Lung microvascular endothelial cell (primary cell): ENCODE measurements around the gene NCOA6. TPM values are rescaled to one million over a fixed set of nuclear protein-coding genes. Genes with fewer than 3 reads are reported as not detected.

Experiments used
- DNase-seq, 2 donors: peaks; one replicate each; pipeline versions ENCODE4 v3.0.0 to v3.0.0-alpha.2; 2010; ENCODE audit warnings: low read depth in 2 of 2
- total RNA-seq: library from RNA; depleted of rRNA; stranded (reverse); fragments of >200 nt; gene quantifications from 2 replicates; pipeline ENCODE4 v1.2.1, GENCODE V29; 2014

The NCOA6 gene
- total RNA-seq, 1 donor from 2014 or later = 6.5 TPM

- DNase-seq = peak; percentile 52 to 58
Observed at GRCh38 chr20:34705397-34706301, 119.8 kb downstream of the NCOA6 start.

GRCh38 chr20:34705008-34705396, 120.4 kb downstream of the NCOA6 start:
- peak in 1 of 2 donors; percentile 20 for DNase-seq

DNA sequence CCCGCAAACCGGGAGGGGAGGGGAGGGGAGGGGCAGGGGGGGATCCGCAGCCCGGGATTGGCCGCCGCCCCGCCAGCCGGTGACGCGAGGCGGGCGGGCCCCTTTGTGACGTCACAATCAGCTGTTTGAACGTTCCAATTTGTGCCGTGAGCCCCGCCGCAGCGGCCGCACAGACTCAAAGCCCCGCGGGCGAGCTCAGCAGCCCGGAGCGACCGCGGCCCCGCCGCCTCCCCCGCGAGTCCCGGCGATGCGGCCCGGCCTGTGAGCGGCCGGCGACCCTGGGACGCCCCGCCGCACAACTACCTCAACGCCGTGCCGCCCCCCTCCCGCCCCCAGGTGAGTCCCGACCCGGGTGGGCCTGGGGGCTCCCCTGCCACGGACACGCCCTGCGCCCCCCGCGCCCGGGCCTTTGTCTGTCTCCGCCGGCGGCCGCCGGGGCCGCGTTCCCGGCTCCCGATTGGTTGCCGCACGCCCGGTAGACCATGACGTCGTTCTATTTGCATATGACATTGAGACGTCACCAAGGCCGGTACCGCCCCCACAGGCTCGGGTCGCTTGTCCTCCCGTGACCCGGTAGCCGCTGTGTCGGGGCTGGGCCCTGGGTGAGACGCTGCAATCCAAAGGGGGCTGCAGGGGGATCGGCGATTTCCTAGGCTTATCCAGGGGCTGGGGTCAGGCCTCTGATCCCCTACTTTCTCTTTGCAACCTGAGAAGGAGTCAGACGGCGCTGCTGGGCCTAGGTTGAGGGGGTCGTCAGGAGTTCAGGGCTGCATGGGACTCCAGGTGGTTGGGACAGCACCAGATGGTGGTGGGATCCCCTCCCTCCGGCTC, 121.1 kb downstream of the NCOA6 start, which contains the start of gene TP53INP2:
Gene TP53INP2, plus strand, starts transcription at position 168 of the 831 bp plus-strand sequence. CDS start 4,396 bp downstream, outside the sequence.
- DNase-seq = peak; percentile 91 to 96

DNA sequence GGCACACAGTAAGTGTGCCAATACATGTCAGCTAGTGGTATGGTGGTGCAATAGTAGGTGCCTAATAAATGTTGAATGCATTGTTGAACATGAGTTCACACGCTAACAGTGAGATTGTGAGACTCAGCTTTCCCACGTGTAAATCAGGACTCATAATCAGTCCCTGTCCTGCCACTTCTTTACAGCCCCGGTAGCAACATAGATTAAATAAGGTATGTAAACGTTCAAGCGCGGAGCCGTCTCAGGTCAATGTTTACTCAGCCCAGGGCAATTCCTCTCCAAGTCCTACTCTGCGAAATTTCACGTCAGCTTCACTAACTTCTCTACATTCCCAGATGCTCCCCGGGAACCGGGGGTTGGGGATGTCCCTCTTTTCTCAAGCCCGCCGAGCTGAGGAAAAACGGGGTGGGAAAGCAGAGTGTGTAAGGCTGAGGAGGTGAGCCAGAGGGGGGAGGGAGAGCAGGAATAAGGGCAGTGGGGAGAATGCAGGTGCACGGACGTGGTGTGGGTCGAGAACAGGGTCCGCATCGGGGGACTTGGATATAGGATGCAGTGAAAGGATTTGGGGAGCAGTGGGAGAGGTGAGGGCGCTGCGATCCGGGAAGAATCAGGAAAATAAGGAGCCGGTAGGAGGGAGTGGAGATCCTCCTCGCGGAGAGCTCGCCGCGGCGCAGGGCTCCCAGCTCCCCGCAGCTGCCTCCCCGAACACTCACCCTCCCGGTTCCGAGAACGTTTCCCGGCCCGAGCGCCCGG, 121.9 kb downstream of the NCOA6 start:
- DNase-seq = peak; percentile 25 to 27

DNA sequence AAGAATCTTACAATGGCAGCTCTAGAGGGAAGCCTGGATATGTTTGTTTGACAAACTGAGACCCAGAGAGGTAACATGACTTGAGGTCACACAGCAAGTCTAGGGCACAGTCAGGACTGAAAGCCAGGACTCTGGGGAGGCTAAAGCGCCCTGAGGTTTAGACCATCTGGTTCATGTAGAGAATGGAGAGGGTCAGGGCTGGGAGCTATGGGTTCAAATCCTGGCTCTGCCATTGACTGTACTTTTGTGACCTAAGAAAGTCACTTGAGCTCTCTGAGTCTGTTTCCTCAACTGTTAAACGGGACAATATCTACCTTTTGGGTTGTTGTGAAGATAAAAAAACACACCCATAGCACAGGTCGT, 122.4 kb downstream of the NCOA6 start:
- no peak for DNase-seq

GRCh38 chr20:34701405-34702085, 123.9 kb downstream of the NCOA6 start:
- DNase-seq = no peak

DNA sequence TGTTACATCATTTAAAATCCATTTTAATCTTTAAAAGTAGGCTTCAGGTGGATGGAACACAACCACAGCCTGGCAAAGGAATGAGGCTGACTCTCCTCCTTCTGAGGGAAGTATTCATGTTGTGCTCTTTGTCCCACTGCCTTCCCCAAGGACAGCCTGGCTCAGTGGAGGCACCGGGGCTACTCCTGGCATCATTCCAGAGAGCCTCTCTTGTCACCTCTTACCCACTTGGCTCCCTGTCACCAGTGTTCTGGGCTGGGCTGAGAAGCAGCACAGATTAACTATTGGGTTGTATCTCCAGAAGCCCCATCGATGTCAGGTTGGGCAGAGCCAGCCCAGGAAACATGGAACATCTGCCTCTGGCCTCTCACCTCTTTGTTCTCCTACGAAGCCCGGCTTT, 132.0 kb downstream of the NCOA6 start:
- DNase-seq = no peak

DNA sequence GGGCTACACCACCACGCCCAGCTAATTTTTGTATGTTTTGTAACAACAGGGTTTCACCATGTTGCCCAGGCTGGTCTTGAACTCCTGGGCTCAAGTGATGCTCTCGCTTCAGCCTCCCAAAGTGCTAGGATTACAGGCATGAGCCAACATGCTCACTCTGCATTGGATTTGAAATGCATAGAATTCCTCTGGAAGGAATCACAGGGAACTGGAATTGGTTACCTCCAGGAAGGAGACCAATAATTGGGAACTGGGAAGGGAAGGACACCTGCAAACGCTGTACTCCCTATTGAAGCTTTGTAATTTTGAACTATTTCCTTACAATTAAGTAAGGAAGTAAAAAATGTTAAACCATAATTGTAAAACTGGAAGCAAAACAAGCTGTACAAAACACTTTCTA, 133.6 kb downstream of the NCOA6 start:
- DNase-seq = no peak

DNA sequence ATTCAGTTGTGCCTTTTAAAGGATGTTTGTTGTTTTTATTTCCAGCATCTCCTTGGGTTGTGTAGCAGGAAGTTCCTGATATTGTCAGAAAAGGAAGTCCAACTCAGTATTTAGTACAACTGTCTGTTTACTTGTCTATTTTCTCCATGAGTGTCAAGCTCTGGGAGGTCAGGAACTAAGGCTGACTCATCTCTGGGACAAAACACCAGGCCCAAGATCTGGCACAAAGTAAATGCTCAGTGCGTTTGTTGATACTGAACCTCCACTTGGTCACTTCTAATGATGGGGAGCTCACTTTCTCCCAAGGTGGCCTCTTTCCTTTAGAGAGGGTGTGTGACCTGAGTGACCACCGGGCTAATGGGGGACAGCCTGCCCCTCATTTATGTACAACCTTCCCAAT, 136.0 kb downstream of the NCOA6 start:
- DNase-seq = peak in 1 of 2 donors; percentile 86

DNA sequence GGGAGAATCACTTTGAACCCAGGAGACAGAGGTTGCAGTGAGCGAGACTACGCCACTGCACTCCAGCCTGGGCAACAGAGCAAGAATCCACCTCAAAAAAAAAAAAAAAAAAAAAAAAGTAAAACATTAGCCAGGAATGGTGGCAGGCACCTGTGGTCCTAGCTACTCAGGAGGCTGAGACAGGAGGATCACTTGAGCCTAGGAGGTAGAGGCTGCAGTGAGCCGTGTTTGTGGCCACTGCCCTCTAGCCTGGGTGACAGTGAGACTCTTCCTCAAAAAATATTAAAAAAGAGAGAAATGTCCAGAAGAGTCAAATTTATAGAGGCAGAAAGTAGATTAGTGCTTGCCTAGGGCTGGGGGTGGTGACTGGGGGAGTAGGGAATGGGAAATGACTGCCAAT, 141.8 kb downstream of the NCOA6 start:
- no peak for DNase-seq

GRCh38 chr20:34680586-34681175, 144.8 kb downstream of the NCOA6 start:
- no peak for DNase-seq

DNA sequence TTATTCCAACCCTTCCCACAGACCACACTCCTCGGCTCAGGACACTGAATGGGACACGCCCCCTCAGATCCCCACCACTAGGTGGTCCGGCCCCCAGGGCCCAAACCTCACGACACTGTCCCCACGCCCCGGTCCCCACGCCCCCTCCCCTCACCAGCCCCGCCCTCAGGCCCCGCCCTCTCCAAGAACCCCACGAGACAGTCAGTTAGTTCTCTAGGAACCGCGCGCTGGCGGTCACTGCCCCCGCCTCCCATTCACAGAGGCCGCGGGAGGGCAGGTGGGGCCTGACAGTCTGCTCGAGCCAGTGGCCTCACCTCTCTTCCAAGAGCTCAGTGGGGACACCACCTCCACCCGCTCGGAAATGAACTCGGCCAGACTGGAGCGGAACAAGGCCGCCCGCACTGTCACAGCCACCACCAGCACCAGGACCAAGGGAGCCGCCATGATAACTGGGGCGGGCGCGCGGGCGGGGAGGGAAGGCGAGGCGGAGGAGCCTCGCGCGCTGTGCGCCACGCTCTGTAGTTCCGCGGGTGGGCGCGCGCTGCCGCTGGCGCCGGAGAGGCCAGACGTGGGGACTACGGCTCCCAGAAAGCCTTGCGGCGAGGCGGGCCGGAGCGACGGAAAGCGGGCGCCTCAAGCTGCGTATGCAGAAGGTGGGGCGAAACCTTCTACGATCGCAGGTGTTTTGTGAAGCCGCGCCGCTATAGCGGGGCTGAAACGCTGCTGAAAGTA, 148.6 kb downstream of the NCOA6 start, which contains the start of gene PIGU:
Gene PIGU, minus strand, starts transcription at position 451 of the 732 bp plus-strand sequence. Its CDS starts 7 bp downstream, at position 444.
- DNase-seq = peak; percentile 96 to 97

- no peak for DNase-seq
Observed at GRCh38 chr20:34675993-34676641, 149.3 kb downstream of the NCOA6 start.

DNA sequence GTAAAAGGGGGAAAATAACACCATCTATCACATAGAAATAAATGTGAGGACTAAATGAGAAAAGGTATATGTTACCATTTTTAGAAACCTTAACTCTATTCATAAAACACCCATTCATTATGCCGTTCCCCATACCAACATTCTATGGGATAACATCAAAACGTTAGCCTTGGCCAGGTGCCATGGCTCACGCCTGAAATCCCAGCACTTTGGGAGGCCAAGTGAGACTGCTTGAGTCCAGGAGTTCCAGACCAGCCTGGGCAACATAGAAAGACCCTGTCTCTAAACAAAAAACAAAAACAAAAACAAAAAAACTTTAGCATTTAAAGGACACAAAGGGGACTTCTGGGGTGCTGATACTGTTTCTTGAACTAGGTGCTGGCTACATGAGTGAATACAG, 149.9 kb downstream of the NCOA6 start:
- no peak for DNase-seq

DNA sequence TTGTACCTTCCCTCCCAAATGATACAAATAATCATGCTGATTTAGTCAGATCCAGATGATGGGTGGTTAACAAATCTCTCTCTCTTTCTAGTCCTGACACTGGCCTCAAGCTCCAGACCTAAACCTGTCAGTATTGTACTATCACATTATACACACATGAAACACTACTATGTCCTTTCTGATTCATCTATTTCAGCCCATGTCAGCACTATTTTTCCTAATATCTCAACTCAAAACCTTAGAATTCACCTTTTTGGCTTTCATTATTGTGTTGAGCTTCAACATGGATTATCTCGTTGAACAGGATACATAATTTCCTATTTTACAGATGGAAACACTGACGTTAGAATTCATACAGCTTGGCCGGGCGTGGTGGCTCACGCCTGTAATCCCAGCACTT, 152.0 kb downstream of the NCOA6 start:
- DNase-seq = no peak

DNA sequence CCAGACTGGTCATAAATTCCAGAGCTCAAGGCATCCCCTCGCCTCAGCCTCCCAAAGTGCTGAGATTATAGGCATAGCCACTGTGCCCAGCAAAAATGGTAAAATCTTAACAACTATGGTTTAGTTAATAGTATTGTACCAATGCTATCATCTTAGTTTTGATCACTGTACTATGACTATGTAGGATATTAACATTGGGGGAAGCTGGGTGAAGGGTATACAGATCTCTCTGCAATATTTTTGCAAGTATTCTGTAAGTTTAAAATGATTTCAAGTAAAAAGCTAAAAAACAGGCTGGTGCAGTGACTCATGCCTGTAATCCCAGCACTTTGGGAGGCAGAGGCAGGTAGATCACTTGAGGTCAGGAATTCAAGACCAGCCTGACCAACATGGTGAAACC, 156.4 kb downstream of the NCOA6 start:
- DNase-seq = no peak
